ENCODE data around the gene NTNG2. TPM values are rescaled to one million over a fixed set of nuclear protein-coding genes. Genes with fewer than 3 reads are reported as not detected.
A peak's percentile ranks its signal among the peaks of the same experiment; 100 is the strongest.

NTNG2 gene
- total and polyA plus RNA-seq, 2 donors (not counting 1 experiment from before 2014, with no cell fraction given): 5.0 to 6.6 TPM

DNA sequence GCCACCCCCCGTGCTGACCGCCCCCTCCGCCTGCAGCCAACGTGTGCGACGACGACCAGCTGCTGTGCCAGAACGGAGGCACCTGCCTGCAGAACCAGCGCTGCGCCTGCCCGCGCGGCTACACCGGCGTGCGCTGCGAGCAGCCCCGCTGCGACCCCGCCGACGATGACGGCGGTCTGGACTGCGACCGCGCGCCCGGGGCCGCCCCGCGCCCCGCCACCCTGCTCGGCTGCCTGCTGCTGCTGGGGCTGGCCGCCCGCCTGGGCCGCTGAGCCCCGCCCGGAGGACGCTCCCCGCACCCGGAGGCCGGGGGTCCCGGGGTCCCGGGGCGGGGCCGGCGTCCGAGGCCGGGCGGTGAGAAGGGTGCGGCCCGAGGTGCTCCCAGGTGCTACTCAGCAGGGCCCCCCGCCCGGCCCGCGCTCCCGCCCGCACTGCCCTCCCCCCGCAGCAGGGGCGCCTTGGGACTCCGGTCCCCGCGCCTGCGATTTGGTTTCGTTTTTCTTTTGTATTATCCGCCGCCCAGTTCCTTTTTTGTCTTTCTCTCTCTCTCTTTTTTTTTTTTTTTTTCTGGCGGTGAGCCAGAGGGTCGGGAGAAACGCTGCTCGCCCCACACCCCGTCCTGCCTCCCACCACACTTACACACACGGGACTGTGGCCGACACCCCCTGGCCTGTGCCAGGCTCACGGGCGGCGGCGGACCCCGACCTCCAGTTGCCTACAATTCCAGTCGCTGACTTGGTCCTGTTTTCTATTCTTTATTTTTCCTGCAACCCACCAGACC, 80.2 kb downstream of the NTNG2 start:
- peak overlapping the region; percentile 88 for H3K27ac Mint-ChIP-seq

More for the DNA sequence above, 80.2 kb downstream of the NTNG2 start:
- Histone ChIP-seq H3K79me2 (ENCODE audit: control insufficient read depth, insufficient read depth, low read length) (no peaks in the 10 kb centered on the region), H3K27ac (ENCODE audit: low read length in 2 of 2) (peak overlapping the region; percentile 19 to 61), H3K9ac (ENCODE audit: low read length) (peak overlapping the region; percentile 73), H4K20me1 (ENCODE audit: control insufficient read depth, insufficient read depth, low read length, poor library complexity, severe bottlenecking) (no peaks in the 10 kb centered on the region), H2AFZ (ENCODE audit: insufficient read depth, low read depth, low read length, poor library complexity, severe bottlenecking) (peak overlapping the region; percentile 86), H3K36me3 (replicated peaks in 1 of 2; ENCODE audit: control extremely low read depth in 1 of 2, control insufficient read depth in 1 of 2, extremely low read depth in 1 of 2, insufficient read depth in 2 of 2, low read length in 1 of 2) (no peaks in the 10 kb centered on the region), H3K4me1 (ENCODE audit: control insufficient read depth in 2 of 2, insufficient read depth in 2 of 2, low read length in 2 of 2) (peaks cover 7 to 16% of the 10 kb centered on the region in 2 donors), H3K4me3 (ENCODE audit: control extremely low read depth in 1 of 5, extremely low read depth in 1 of 5, insufficient read depth in 1 of 5, low read depth in 2 of 5, low read length in 4 of 5) (peak overlapping the region; percentile 44 to 82 (median 74)), H3K27me3 (replicated peaks in 1 of 4; ENCODE audit: control extremely low read depth in 1 of 4, control insufficient read depth in 3 of 4, insufficient read depth in 4 of 4, low read length in 3 of 4) (peaks cover 0 to 14% (median 4%) of the 10 kb centered on the region in 4 experiments), H3K9me3 (ENCODE audit: control extremely low read depth in 1 of 3, control insufficient read depth in 2 of 3, insufficient read depth in 1 of 3, low read length in 2 of 3) (no peaks in the 10 kb centered on the region), H3K4me2 (replicated peaks; ENCODE audit: low read depth, low read length, poor library complexity, severe bottlenecking) (peak overlapping the region; percentile 86)
- under 1% methylated on average over 75 of the region's 81 CpGs for WGBS (ENCODE audit: insufficient coverage)
- no peak for TF ChIP-seq EZH2 (IDR thresholded peaks at IDR 0.05; ENCODE audit: borderline replicate concordance, insufficient read depth, low read depth, low read length, poor library complexity, severe bottlenecking)
- TF ChIP-seq, protein P1, sequence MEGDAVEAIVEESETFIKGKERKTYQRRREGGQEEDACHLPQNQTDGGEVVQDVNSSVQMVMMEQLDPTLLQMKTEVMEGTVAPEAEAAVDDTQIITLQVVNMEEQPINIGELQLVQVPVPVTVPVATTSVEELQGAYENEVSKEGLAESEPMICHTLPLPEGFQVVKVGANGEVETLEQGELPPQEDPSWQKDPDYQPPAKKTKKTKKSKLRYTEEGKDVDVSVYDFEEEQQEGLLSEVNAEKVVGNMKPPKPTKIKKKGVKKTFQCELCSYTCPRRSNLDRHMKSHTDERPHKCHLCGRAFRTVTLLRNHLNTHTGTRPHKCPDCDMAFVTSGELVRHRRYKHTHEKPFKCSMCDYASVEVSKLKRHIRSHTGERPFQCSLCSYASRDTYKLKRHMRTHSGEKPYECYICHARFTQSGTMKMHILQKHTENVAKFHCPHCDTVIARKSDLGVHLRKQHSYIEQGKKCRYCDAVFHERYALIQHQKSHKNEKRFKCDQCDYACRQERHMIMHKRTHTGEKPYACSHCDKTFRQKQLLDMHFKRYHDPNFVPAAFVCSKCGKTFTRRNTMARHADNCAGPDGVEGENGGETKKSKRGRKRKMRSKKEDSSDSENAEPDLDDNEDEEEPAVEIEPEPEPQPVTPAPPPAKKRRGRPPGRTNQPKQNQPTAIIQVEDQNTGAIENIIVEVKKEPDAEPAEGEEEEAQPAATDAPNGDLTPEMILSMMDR (IDR thresholded peaks at IDR 0.05): no peak
- ChIA-PET POLR2A (interaction anchor here (0.8 to 1.4 kb wide), 4 partner anchors 31 to 1106 kb away, joined by 3 to 5 read pairs (median 4); partner anchors contain the start of genes MED22, NTNG2 and RPL7A), CTCF (interaction anchor here (0.9 to 10.9 kb wide), 7 partner anchors 10 to 171 kb away, joined by 3 to 144 read pairs (median 12); partner anchors contain the start of gene NTNG2)
- peaks cover 5% of the 10 kb centered on the region for H3K27me3 Mint-ChIP-seq
- intact Hi-C loops (cut with micrococcal nuclease): loop anchor here (1.0 to 5.0 kb wide), 6 partner anchors 17 to 965 kb away; partner anchors contain the start of genes FAM78A and TTF1
- DNase-seq (peak; percentile 84), ATAC-seq (ENCODE audit: low read depth) (peak; percentile 4)
- H3K4me3 Mint-ChIP-seq: peak overlapping the region; percentile 97
- H3K4me1 Mint-ChIP-seq: peaks cover 13% of the 10 kb centered on the region
- no peaks in the 10 kb centered on the region for H3K9me3 Mint-ChIP-seq (ENCODE audit: insufficient read depth)
